EL (cell line): ENCODE data around the gene GIMAP8.
"Not testable (repeated sequence)": the region's sequence is repeated elsewhere in the genome, so short reads cannot be mapped to it uniquely, and the experiment has no call there.

Source experiments
- DNase-seq: peaks from one replicate; pipeline ENCODE4 v3.0.0-alpha.2; 2016

Gene GIMAP8

GRCh38 chr7:150441524-150441923 is 8.9 kb upstream of the GIMAP8 start:
- no peak for DNase-seq

- no peak for DNase-seq
Measured at GRCh38 chr7:150442811-150443210, 7.6 kb upstream of the GIMAP8 start.

GRCh38 chr7:150443793-150444540 is 6.5 kb upstream of the GIMAP8 start:
- no peak for DNase-seq

GRCh38 chr7:150444674-150445365 is 5.6 kb upstream of the GIMAP8 start:
- DNase-seq, result no peak

- no peak for DNase-seq
Measured at GRCh38 chr7:150446288-150446938, 4.0 kb upstream of the GIMAP8 start.

GRCh38 chr7:150447966-150448788 is 2.3 kb upstream of the GIMAP8 start:
- no peak for DNase-seq

- peak; percentile 53 for DNase-seq
Measured at GRCh38 chr7:150448789-150449147, 1.7 kb upstream of the GIMAP8 start.

- DNase-seq, result no peak
Measured at GRCh38 chr7:150449206-150449952, 1.1 kb upstream of the GIMAP8 start.

- DNase-seq, result no peak
Measured at GRCh38 chr7:150451097-150451793, 815 bp downstream of the GIMAP8 start.

GRCh38 chr7:150451833-150452461 is 1.5 kb downstream of the GIMAP8 start:
- DNase-seq, result no peak

- DNase-seq, result no peak
Measured at GRCh38 chr7:150453181-150453580, 2.8 kb downstream of the GIMAP8 start.

GRCh38 chr7:150453892-150454291 is 3.5 kb downstream of the GIMAP8 start:
- no peak for DNase-seq

- DNase-seq, result not testable (repeated sequence)
Measured at GRCh38 chr7:150457064-150457463, 6.6 kb downstream of the GIMAP8 start.

- no peak for DNase-seq
Measured at GRCh38 chr7:150458235-150458634, 7.8 kb downstream of the GIMAP8 start.

GRCh38 chr7:150458756-150459155 is 8.3 kb downstream of the GIMAP8 start:
- no peak for DNase-seq

GRCh38 chr7:150461520-150461919 is 11.1 kb downstream of the GIMAP8 start:
- no peak for DNase-seq

GRCh38 chr7:150462413-150462812 is 12.0 kb downstream of the GIMAP8 start:
- DNase-seq, result no peak

GRCh38 chr7:150463461-150463860 is 13.0 kb downstream of the GIMAP8 start:
- DNase-seq, result no peak

- DNase-seq, result no peak
Measured at GRCh38 chr7:150464962-150465361, 14.5 kb downstream of the GIMAP8 start.

- no peak for DNase-seq
Measured at GRCh38 chr7:150465414-150465813, 15.0 kb downstream of the GIMAP8 start.

GRCh38 chr7:150466477-150466876 is 16.0 kb downstream of the GIMAP8 start:
- no peak for DNase-seq
